Prostate gland (tissue), 2 donors: ENCODE results near the gene ETV4.

Experiments used
- CTCF ChIP-seq, 4 experiments: fragments of 200-600 bp in 2 of 4; fragments of 450-650 bp in 2 of 4; sonication (generic) in 2 of 4; IDR thresholded peaks; 1 replicate in 3 of 4; 2 replicates in 1 of 4; pipeline ENCODE4 v1.5.1; 2016 to 2019; ENCODE audit warnings: antibody characterized with exemption in 4 of 4, mild to moderate bottlenecking in 2 of 4, moderate library complexity in 2 of 4
- POLR2A ChIP-seq: fragments of 450-650 bp; IDR thresholded peaks from one replicate; pipeline ENCODE4 v1.6.1; 2016; ENCODE audit warnings: antibody characterized with exemption, mild to moderate bottlenecking

GRCh38 chr17:43574348-43574747, 28.2 kb upstream of the ETV4 start:
- TF ChIP-seq CTCF (IDR thresholded peaks at IDR 0.05) (no peak), POLR2A (no peak)
